RKO (cell line): ENCODE results near the gene SMIM24.
"Not testable (repeated sequence)": the region's sequence is repeated elsewhere in the genome, so short reads cannot be mapped to it uniquely, and the experiment has no call there.

Experiments
- DNase-seq: peaks from one replicate; pipeline ENCODE4 v3.0.0-alpha.2; 2016; ENCODE audit warnings: low spot score

Gene SMIM24

GRCh38 chr19:3455960-3456601, 24.2 kb downstream of the SMIM24 start:
- no peak for DNase-seq

GRCh38 chr19:3455393-3455955, 24.9 kb downstream of the SMIM24 start:
- no peak for DNase-seq

GRCh38 chr19:3454656-3455392, 25.5 kb downstream of the SMIM24 start:
- DNase-seq, result no peak

- no peak for DNase-seq
Measured at GRCh38 chr19:3453840-3454239, 26.5 kb downstream of the SMIM24 start.

- not testable (repeated sequence) for DNase-seq
Measured at GRCh38 chr19:3452942-3453214, 27.4 kb downstream of the SMIM24 start.

GRCh38 chr19:3452171-3452941, 28.0 kb downstream of the SMIM24 start:
- no peak for DNase-seq

- DNase-seq, result no peak
Measured at GRCh38 chr19:3451451-3451866, 28.9 kb downstream of the SMIM24 start.

GRCh38 chr19:3450796-3451411, 29.4 kb downstream of the SMIM24 start:
- DNase-seq, result peak; percentile 94

- DNase-seq, result no peak
Measured at GRCh38 chr19:3448616-3449334, 31.6 kb downstream of the SMIM24 start.

- DNase-seq, result not testable (repeated sequence)
Measured at GRCh38 chr19:3446657-3447056, 33.7 kb downstream of the SMIM24 start.

- no peak for DNase-seq
Measured at GRCh38 chr19:3444695-3445234, 35.6 kb downstream of the SMIM24 start.

- no peak for DNase-seq
Measured at GRCh38 chr19:3443840-3444694, 36.3 kb downstream of the SMIM24 start.

- DNase-seq, result no peak
Measured at GRCh38 chr19:3442487-3443071, 37.7 kb downstream of the SMIM24 start.

- no peak for DNase-seq
Measured at GRCh38 chr19:3441986-3442329, 38.4 kb downstream of the SMIM24 start.

GRCh38 chr19:3441089-3441985, 39.0 kb downstream of the SMIM24 start:
- no peak for DNase-seq

GRCh38 chr19:3440082-3440481, 40.2 kb downstream of the SMIM24 start:
- peak; percentile 39 for DNase-seq

- DNase-seq, result peak; percentile 96
Measured at GRCh38 chr19:3434630-3435553, 45.4 kb downstream of the SMIM24 start.
